HG03469 (cell line): ENCODE data around the gene MCM3AP.
"Not testable (repeated sequence)": the region's sequence is repeated elsewhere in the genome, so short reads cannot be mapped to it uniquely, and the experiment has no call there.

Experiments used
- ATAC-seq: cut with Tn5 transposase; IDR thresholded peaks from one replicate; pipeline ENCODE4 v1.9.1; 2021; ENCODE audit warnings: mild to moderate bottlenecking, moderate library complexity, moderate number of reproducible peaks; ENCODE audit not compliant: unreplicated experiment

The MCM3AP gene

GRCh38 chr21:46207006-46207919, 78.1 kb downstream of the MCM3AP start:
- ATAC-seq = no peak

- no peak for ATAC-seq
These were observed 79.0 kb downstream of the MCM3AP start for GRCh38 chr21:46206163-46207005.

GRCh38 chr21:46205766-46206162, 79.6 kb downstream of the MCM3AP start:
- no peak for ATAC-seq

- ATAC-seq = no peak
These were observed 80.2 kb downstream of the MCM3AP start for GRCh38 chr21:46205166-46205565.

GRCh38 chr21:46203203-46203600, 82.2 kb downstream of the MCM3AP start:
- ATAC-seq = no peak

GRCh38 chr21:46202592-46203202, 82.7 kb downstream of the MCM3AP start:
- ATAC-seq = no peak

- ATAC-seq = not testable (repeated sequence)
These were observed 84.3 kb downstream of the MCM3AP start for GRCh38 chr21:46200877-46201803.

- no peak for ATAC-seq
These were observed 85.7 kb downstream of the MCM3AP start for GRCh38 chr21:46199436-46200373.

- no peak for ATAC-seq
These were observed 88.7 kb downstream of the MCM3AP start for GRCh38 chr21:46196733-46197132.

GRCh38 chr21:46195595-46196195, 89.7 kb downstream of the MCM3AP start:
- ATAC-seq = no peak

- ATAC-seq = no peak
These were observed 90.8 kb downstream of the MCM3AP start for GRCh38 chr21:46194374-46195334.

GRCh38 chr21:46193829-46194373, 91.5 kb downstream of the MCM3AP start:
- ATAC-seq = no peak

- no peak for ATAC-seq
These were observed 93.5 kb downstream of the MCM3AP start for GRCh38 chr21:46191686-46192575.

- no peak for ATAC-seq
These were observed 94.1 kb downstream of the MCM3AP start for GRCh38 chr21:46191257-46191685.

GRCh38 chr21:46190491-46191131, 94.8 kb downstream of the MCM3AP start:
- ATAC-seq = no peak
